B cell (primary cell): Measurements from ENCODE around the gene ZNF776.

Experiments
- EZH2 ChIP-seq: IDR thresholded peaks from 2 replicates; pipeline ENCODE4 v1.6.1; 2012; ENCODE audit warnings: borderline replicate concordance, low read depth, mild to moderate bottlenecking, moderate library complexity, low read length; ENCODE audit not compliant: insufficient read depth, poor library complexity, severe bottlenecking
- TF ChIP-seq, protein P1 (sequence below): fragments of 200-600 bp; IDR thresholded peaks from one replicate; pipeline ENCODE4 v1.8.0; 2022; ENCODE audit warnings: antibody characterized with exemption, mild to moderate bottlenecking

DNA sequence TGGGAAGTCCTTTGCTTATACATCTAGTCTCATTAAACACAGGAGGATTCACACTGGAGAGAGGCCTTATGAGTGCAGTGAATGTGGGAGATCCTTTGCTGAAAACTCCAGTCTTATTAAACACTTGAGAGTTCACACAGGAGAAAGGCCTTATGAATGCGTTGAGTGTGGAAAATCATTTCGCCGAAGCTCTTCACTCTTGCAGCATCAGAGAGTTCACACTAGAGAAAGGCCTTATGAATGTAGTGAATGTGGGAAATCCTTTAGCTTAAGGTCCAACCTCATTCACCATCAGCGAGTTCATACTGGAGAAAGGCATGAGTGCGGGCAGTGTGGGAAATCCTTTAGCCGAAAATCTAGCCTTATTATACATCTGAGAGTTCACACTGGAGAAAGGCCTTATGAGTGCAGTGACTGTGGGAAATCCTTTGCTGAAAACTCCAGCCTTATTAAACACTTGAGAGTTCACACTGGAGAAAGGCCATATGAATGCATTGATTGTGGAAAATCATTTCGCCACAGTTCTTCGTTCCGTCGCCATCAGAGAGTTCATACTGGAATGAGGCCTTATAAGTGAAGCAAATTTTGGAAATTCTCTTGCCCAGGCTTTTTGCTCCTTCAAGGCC lies 32.7 kb downstream of the ZNF776 start:
- TF ChIP-seq, protein P1, sequence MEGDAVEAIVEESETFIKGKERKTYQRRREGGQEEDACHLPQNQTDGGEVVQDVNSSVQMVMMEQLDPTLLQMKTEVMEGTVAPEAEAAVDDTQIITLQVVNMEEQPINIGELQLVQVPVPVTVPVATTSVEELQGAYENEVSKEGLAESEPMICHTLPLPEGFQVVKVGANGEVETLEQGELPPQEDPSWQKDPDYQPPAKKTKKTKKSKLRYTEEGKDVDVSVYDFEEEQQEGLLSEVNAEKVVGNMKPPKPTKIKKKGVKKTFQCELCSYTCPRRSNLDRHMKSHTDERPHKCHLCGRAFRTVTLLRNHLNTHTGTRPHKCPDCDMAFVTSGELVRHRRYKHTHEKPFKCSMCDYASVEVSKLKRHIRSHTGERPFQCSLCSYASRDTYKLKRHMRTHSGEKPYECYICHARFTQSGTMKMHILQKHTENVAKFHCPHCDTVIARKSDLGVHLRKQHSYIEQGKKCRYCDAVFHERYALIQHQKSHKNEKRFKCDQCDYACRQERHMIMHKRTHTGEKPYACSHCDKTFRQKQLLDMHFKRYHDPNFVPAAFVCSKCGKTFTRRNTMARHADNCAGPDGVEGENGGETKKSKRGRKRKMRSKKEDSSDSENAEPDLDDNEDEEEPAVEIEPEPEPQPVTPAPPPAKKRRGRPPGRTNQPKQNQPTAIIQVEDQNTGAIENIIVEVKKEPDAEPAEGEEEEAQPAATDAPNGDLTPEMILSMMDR = no peak
- no peak for TF ChIP-seq EZH2
